ENCODE data around the gene MUCL3.
"Not testable (repeated sequence)": the region's sequence is repeated elsewhere in the genome, so short reads cannot be mapped to it uniquely, and the experiment has no call there.

MUCL3 gene

GRCh38 chr6:30939473-30939872, 1.3 kb upstream of the MUCL3 start:
- no peak for DNase-seq (ENCODE audit: low read depth in 2 of 2)

- DNase-seq (ENCODE audit: low read depth in 2 of 2) = no peak
These were observed 1.7 kb downstream of the MUCL3 start for GRCh38 chr6:30942338-30943060.

- DNase-seq (ENCODE audit: low read depth in 2 of 2) = no peak
These were observed 3.3 kb downstream of the MUCL3 start for GRCh38 chr6:30944051-30944450.

- no peak for DNase-seq (ENCODE audit: low read depth in 2 of 2)
These were observed 4.5 kb downstream of the MUCL3 start for GRCh38 chr6:30945281-30945680.

- no peak for DNase-seq (ENCODE audit: low read depth in 2 of 2)
These were observed 6.5 kb downstream of the MUCL3 start for GRCh38 chr6:30947231-30947630.

- DNase-seq (ENCODE audit: low read depth in 2 of 2) = no peak
These were observed 8.0 kb downstream of the MUCL3 start for GRCh38 chr6:30948811-30949210.

GRCh38 chr6:30951907-30952469, 11.2 kb downstream of the MUCL3 start:
- DNase-seq (ENCODE audit: low read depth in 2 of 2) = no peak

- no peak for DNase-seq (ENCODE audit: low read depth in 2 of 2)
These were observed 14.0 kb downstream of the MUCL3 start for GRCh38 chr6:30954631-30955366.

- DNase-seq (ENCODE audit: low read depth in 2 of 2) = peak; percentile 51 to 71
These were observed 14.7 kb downstream of the MUCL3 start for GRCh38 chr6:30955367-30956042.

GRCh38 chr6:30957716-30958115, 16.9 kb downstream of the MUCL3 start:
- DNase-seq (ENCODE audit: low read depth in 2 of 2) = no peak

GRCh38 chr6:30960907-30961673, 20.3 kb downstream of the MUCL3 start:
- no peak for DNase-seq (ENCODE audit: low read depth in 2 of 2)

GRCh38 chr6:30962716-30963115, 21.9 kb downstream of the MUCL3 start:
- no peak for DNase-seq (ENCODE audit: low read depth in 2 of 2)

- DNase-seq (ENCODE audit: low read depth in 2 of 2) = no peak
These were observed 22.9 kb downstream of the MUCL3 start for GRCh38 chr6:30963641-30964040.

- no peak for DNase-seq (ENCODE audit: low read depth in 2 of 2)
These were observed 23.3 kb downstream of the MUCL3 start for GRCh38 chr6:30964075-30964474.

GRCh38 chr6:30965140-30965601, 24.4 kb downstream of the MUCL3 start:
- no peak for DNase-seq (ENCODE audit: low read depth in 2 of 2)

- DNase-seq (ENCODE audit: low read depth in 2 of 2) = no peak
These were observed 25.4 kb downstream of the MUCL3 start for GRCh38 chr6:30966154-30966553.

- not testable (repeated sequence) for DNase-seq (ENCODE audit: low read depth in 2 of 2)
These were observed 28.4 kb downstream of the MUCL3 start for GRCh38 chr6:30969171-30969570.

- no peak for DNase-seq (ENCODE audit: low read depth in 2 of 2)
These were observed 30.2 kb downstream of the MUCL3 start for GRCh38 chr6:30970946-30971345.

- DNase-seq (ENCODE audit: low read depth in 2 of 2) = no peak
These were observed 32.0 kb downstream of the MUCL3 start for GRCh38 chr6:30972816-30973215.

GRCh38 chr6:30974490-30975252, 33.9 kb downstream of the MUCL3 start:
- DNase-seq (ENCODE audit: low read depth in 2 of 2) = no peak

GRCh38 chr6:30979141-30979540, 38.4 kb downstream of the MUCL3 start:
- DNase-seq (ENCODE audit: low read depth in 2 of 2) = no peak

Measured in stimulated activated CD4-positive, alpha-beta T cell treated with anti-CD3 and anti-CD28 coated beads, Interleukin-1b, Interleukin-23, amount 100 ng/mL, for 4 hours (primary cell).